Activated CD4-positive, alpha-beta T cell treated with anti-CD3 and anti-CD28 coated beads, Interleukin-2, amount 10 ng/mL, durations not matched to agents 7 days and 5 days (primary cell): ENCODE results near the gene HIRIP3. TPM values are rescaled to one million over a fixed set of nuclear protein-coding genes. Genes with fewer than 3 reads are reported as not detected.
A peak's percentile ranks its signal among the peaks of the same experiment; 100 is the strongest.

Experiments used
- CTCF ChIA-PET: fragments of 350-600 bp; sonication (Branson Sonifier 250); formaldehyde crosslinking; loops from one replicate; lab custom pipeline; 2021; ENCODE audit warnings: antibody characterized with exemption; lab: Charles Lee
- POLR2A ChIA-PET: fragments of 350-600 bp; sonication (Branson Sonifier 250); formaldehyde crosslinking; loops from one replicate; lab custom pipeline; 2021; ENCODE audit warnings: antibody characterized with exemption; lab: Charles Lee
- DNase-seq: peaks from one replicate; pipeline ENCODE4 v3.0.0-alpha.2; 2020
- H3K27ac Mint-ChIP-seq: one replicate; pipeline ENCODE4 v1.8.0; 2021; ENCODE audit warnings: mild to moderate bottlenecking, moderate library complexity, mixed read lengths
- H3K27me3 Mint-ChIP-seq: one replicate; pipeline ENCODE4 v1.8.0; 2021; ENCODE audit warnings: mixed read lengths
- H3K36me3 Mint-ChIP-seq: one replicate; pipeline ENCODE4 v1.8.0; 2021; ENCODE audit warnings: low read depth, mixed read lengths
- H3K4me1 Mint-ChIP-seq: one replicate; pipeline ENCODE4 v1.8.0; 2021; ENCODE audit warnings: mixed read lengths
- H3K4me3 Mint-ChIP-seq: one replicate; pipeline ENCODE4 v1.8.0; 2021; ENCODE audit warnings: mild to moderate bottlenecking, moderate library complexity, mixed read lengths
- H3K9me3 Mint-ChIP-seq: one replicate; pipeline ENCODE4 v1.8.0; 2021; ENCODE audit warnings: mixed read lengths
- total RNA-seq, 2 experiments: library from RNA; stranded (reverse); gene quantifications; one replicate each; pipeline ENCODE4 v1.2.3, GENCODE V29; 2021

The HIRIP3 gene
- total RNA-seq, 2 experiments from 2014 or later, result 37.0 to 45.0 TPM

- ChIA-PET CTCF (interaction anchor here (0.9 to 1.0 kb wide), 3 partner anchors 11 to 16 kb away, joined by 3 to 5 read pairs (median 3); partner anchors contain the start of gene TAOK2), POLR2A (no interaction called here)
- Mint-ChIP-seq H3K36me3 (peaks cover 4% of the 10 kb centered on the region), H3K4me1 (peaks cover 19% of the 10 kb centered on the region), H3K9me3 (no peaks in the 10 kb centered on the region), H3K27me3 (peaks cover 3% of the 10 kb centered on the region), H3K4me3 (no peak overlapping the region), H3K27ac (no peak overlapping the region)
- DNase-seq, result no peak
Measured at GRCh38 chr16:29959293-29959692, 36.1 kb downstream of the HIRIP3 start.

- ChIA-PET POLR2A (no interaction called here), CTCF (interaction anchor here (0.6 to 1.0 kb wide), 4 partner anchors 12 to 123 kb away, joined by 3 to 5 read pairs (median 3); partner anchors contain the start of gene TAOK2)
- Mint-ChIP-seq H3K27ac (no peak overlapping the region), H3K4me1 (peaks cover 19% of the 10 kb centered on the region), H3K4me3 (no peak overlapping the region), H3K9me3 (no peaks in the 10 kb centered on the region), H3K36me3 (peaks cover 4% of the 10 kb centered on the region), H3K27me3 (peaks cover 3% of the 10 kb centered on the region)
- no peak for DNase-seq
Measured at GRCh38 chr16:29958756-29959155, 36.7 kb downstream of the HIRIP3 start.

GRCh38 chr16:29951625-29952365 lies 43.6 kb downstream of the HIRIP3 start:
- Mint-ChIP-seq H3K27me3 (peaks cover 5% of the 10 kb centered on the region), H3K4me3 (no peak overlapping the region), H3K4me1 (no peaks in the 10 kb centered on the region), H3K36me3 (peaks cover 3% of the 10 kb centered on the region), H3K9me3 (peaks cover 5% of the 10 kb centered on the region), H3K27ac (no peak overlapping the region)
- CTCF ChIA-PET, result interaction anchor here (0.6 to 1.6 kb wide), 2 partner anchors 10 to 44 kb away, joined by 3 to 4 read pairs; partner anchors contain the start of gene TMEM219
- no peak for DNase-seq
- POLR2A ChIA-PET, result no interaction called here

GRCh38 chr16:29950806-29951461 lies 44.5 kb downstream of the HIRIP3 start:
- peaks cover 5% of the 10 kb centered on the region for H3K27me3 Mint-ChIP-seq
- no peaks in the 10 kb centered on the region for H3K4me1 Mint-ChIP-seq
- POLR2A ChIA-PET, result no interaction called here
- H3K36me3 Mint-ChIP-seq, result peaks cover 3% of the 10 kb centered on the region
- H3K9me3 Mint-ChIP-seq, result peaks cover 5% of the 10 kb centered on the region
- CTCF ChIA-PET, result interaction anchor here (1.6 kb wide), 1 partner anchor 10 kb away, joined by 4 read pairs; the partner anchor contains the start of gene TMEM219
- no peak overlapping the region for H3K27ac Mint-ChIP-seq
- no peak overlapping the region for H3K4me3 Mint-ChIP-seq
- DNase-seq, result no peak

- CTCF ChIA-PET, result no interaction called here
- Mint-ChIP-seq H3K4me3 (no peak overlapping the region), H3K36me3 (peaks cover 3% of the 10 kb centered on the region), H3K27ac (no peak overlapping the region), H3K4me1 (peaks cover under 1% of the 10 kb centered on the region), H3K27me3 (peaks cover 2% of the 10 kb centered on the region), H3K9me3 (peaks cover 5% of the 10 kb centered on the region)
- no peak for DNase-seq
- POLR2A ChIA-PET, result no interaction called here
Measured at GRCh38 chr16:29947897-29948296, 47.5 kb downstream of the HIRIP3 start.

- H3K36me3 Mint-ChIP-seq, result no peaks in the 10 kb centered on the region
- CTCF ChIA-PET, result interaction anchor here (0.6 kb wide), 1 partner anchor 193 kb away, joined by 3 read pairs; no protein-coding TSS in a partner anchor
- H3K27ac Mint-ChIP-seq, result peak overlapping the region; percentile 52
- no peak for DNase-seq
- H3K9me3 Mint-ChIP-seq, result no peaks in the 10 kb centered on the region
- H3K4me1 Mint-ChIP-seq, result peaks cover 3% of the 10 kb centered on the region
- H3K4me3 Mint-ChIP-seq, result no peak overlapping the region
- peaks cover 4% of the 10 kb centered on the region for H3K27me3 Mint-ChIP-seq
- POLR2A ChIA-PET, result interaction anchor here (0.6 to 1.1 kb wide), 2 partner anchors 18 to 127 kb away, joined by 3 read pairs; partner anchors contain the start of gene TMEM219
Measured at GRCh38 chr16:29943846-29944799, 51.3 kb downstream of the HIRIP3 start.

Other genes starting within 250 kb of the HIRIP3 start
- 10 to 100 TPM; 88.3 to 92.3 TPM for gene C16orf54, start 249.6 kb downstream of the HIRIP3 start, total RNA-seq
- gene ZG16, start 217.4 kb downstream of the HIRIP3 start, total RNA-seq, result not detected
- gene KIF22, start 204.9 kb downstream of the HIRIP3 start, total RNA-seq, result 100 to 1,000 TPM; 244 to 253 TPM
- 100 to 1,000 TPM; 528 to 590 TPM for gene MAZ, start 189.1 kb downstream of the HIRIP3 start, total RNA-seq
- 1 to 10 TPM in 1 of 2 experiments, under 1 TPM in 1; 0.98 to 1.3 TPM for gene PRRT2, start 183.4 kb downstream of the HIRIP3 start, total RNA-seq
- 10 to 100 TPM; 26.8 to 29.6 TPM for gene PAGR1, start 179.5 kb downstream of the HIRIP3 start, total RNA-seq
- 100 to 1,000 TPM; 177 to 187 TPM for gene MVP, start 175.2 kb downstream of the HIRIP3 start, total RNA-seq
- 10 to 100 TPM; 62.5 to 82.1 TPM for gene CDIPT, start 132.4 kb downstream of the HIRIP3 start, total RNA-seq
- not detected for gene SEZ6L2, start 96.1 kb downstream of the HIRIP3 start, total RNA-seq
- not detected for gene ASPHD1, start 95.1 kb downstream of the HIRIP3 start, total RNA-seq
- 10 to 100 TPM; 28.4 to 36.1 TPM for gene KCTD13, start 69.4 kb downstream of the HIRIP3 start, total RNA-seq
- 10 to 100 TPM; 57.8 to 60.5 TPM for gene TMEM219, start 33.5 kb downstream of the HIRIP3 start, total RNA-seq
- gene TAOK2, start 21.7 kb downstream of the HIRIP3 start, total RNA-seq, result 10 to 100 TPM; 47.7 to 48.8 TPM
- 100 to 1,000 TPM; 113 to 134 TPM for gene INO80E, start 624 bp upstream of the HIRIP3 start, total RNA-seq
- under 1 TPM; 0.19 to 0.30 TPM for gene DOC2A, start 15.4 kb upstream of the HIRIP3 start, total RNA-seq
- not detected for gene C16orf92, start 27.6 kb upstream of the HIRIP3 start, total RNA-seq
- gene TLCD3B, start 35.7 kb upstream of the HIRIP3 start, total RNA-seq, result 1 to 10 TPM; 7.1 to 7.2 TPM
- gene ALDOA, start 70.1 kb upstream of the HIRIP3 start, total RNA-seq, result 1,000 to 10,000 TPM; 1,139 to 1,329 TPM
- gene PPP4C, start 80.4 kb upstream of the HIRIP3 start, total RNA-seq, result 100 to 1,000 TPM; 129 to 136 TPM
- gene TBX6, start 96.3 kb upstream of the HIRIP3 start, total RNA-seq, result 1 to 10 TPM; 1.2 to 1.7 TPM
- gene YPEL3, start 100.6 kb upstream of the HIRIP3 start, total RNA-seq, result 10 to 100 TPM; 50.7 to 55.4 TPM
- gene GDPD3, start 117.9 kb upstream of the HIRIP3 start, total RNA-seq, result 10 to 100 TPM; 11.8 to 13.2 TPM
- 10 to 100 TPM; 65.4 to 69.2 TPM for gene MAPK3, start 127.6 kb upstream of the HIRIP3 start, total RNA-seq
- 1,000 to 10,000 TPM; 1,809 to 1,847 TPM for gene CORO1A, start 188.0 kb upstream of the HIRIP3 start, total RNA-seq
- gene BOLA2B, start 198.0 kb upstream of the HIRIP3 start, total RNA-seq, result 100 to 1,000 TPM; 136 to 141 TPM
- gene SLX1A, start 198.3 kb upstream of the HIRIP3 start, total RNA-seq, result 10 to 100 TPM; 54.1 to 95.0 TPM
- gene SULT1A3, start 203.6 kb upstream of the HIRIP3 start, total RNA-seq, result 10 to 100 TPM; 37.5 to 38.1 TPM